GM10266 (cell line): ENCODE measurements around the gene FIGN.

Experiments used
- DNase-seq: peaks from one replicate; pipeline ENCODE4 v3.0.0; 2012; ENCODE audit errors: extremely low spot score
- CTCF ChIP-seq: IDR thresholded peaks from 2 replicates; pipeline ENCODE4 v1.5.1; 2012; ENCODE audit warnings: mild to moderate bottlenecking, low read depth; ENCODE audit not compliant: control insufficient read depth, insufficient read depth; ENCODE audit errors: missing control alignments

The FIGN gene

GRCh38 chr2:163697429-163697828, 38.4 kb downstream of the FIGN start:
- no peak for TF ChIP-seq CTCF
- no peak for DNase-seq

- TF ChIP-seq CTCF = no peak
- DNase-seq = no peak
Measured at GRCh38 chr2:163693484-163693883, 42.3 kb downstream of the FIGN start.

- TF ChIP-seq CTCF = no peak
- DNase-seq = no peak
Measured at GRCh38 chr2:163692611-163693482, 43.0 kb downstream of the FIGN start.

GRCh38 chr2:163692081-163692480, 43.7 kb downstream of the FIGN start:
- no peak for TF ChIP-seq CTCF
- DNase-seq = no peak

GRCh38 chr2:163690896-163691295, 44.9 kb downstream of the FIGN start:
- no peak for DNase-seq

GRCh38 chr2:163687217-163687616, 48.6 kb downstream of the FIGN start:
- TF ChIP-seq CTCF = no peak
- DNase-seq = no peak

More at GRCh38 chr2:163690896-163691295, 44.9 kb downstream of the FIGN start:
- no peak for TF ChIP-seq CTCF

GRCh38 chr2:163686289-163686688, 49.5 kb downstream of the FIGN start:
- no peak for TF ChIP-seq CTCF
- no peak for DNase-seq
